Activated naive CD8-positive, alpha-beta T cell treated with anti-CD3 and anti-CD28 coated beads for 36 hours (primary cell): ENCODE measurements around the gene ID1. TPM values are rescaled to one million over a fixed set of nuclear protein-coding genes. Genes with fewer than 3 reads are reported as not detected.

Experiments
- total RNA-seq, 2 experiments: library from RNA; stranded (reverse); gene quantifications; one replicate each; pipeline ENCODE4 v1.2.3, GENCODE V29; 2021

ID1 gene
- total RNA-seq, 2 experiments from 2014 or later = 0.36 to 0.37 TPM

Other genes with a start within 250 kb of the ID1 start
- not detected for gene DEFB118, start 236.7 kb upstream of the ID1 start, total RNA-seq
- not detected for gene DEFB119, start 214.7 kb upstream of the ID1 start, total RNA-seq
- not detected for gene DEFB121, start 199.1 kb upstream of the ID1 start, total RNA-seq
- gene DEFB123, start 164.7 kb upstream of the ID1 start, total RNA-seq = not detected
- gene DEFB124, start 130.2 kb upstream of the ID1 start, total RNA-seq = not detected
- gene REM1, start 130.0 kb upstream of the ID1 start, total RNA-seq = not detected
- gene HM13, start 90.8 kb upstream of the ID1 start, total RNA-seq = 100 to 1,000 TPM; 137 to 142 TPM
- gene COX4I2, start 32.6 kb downstream of the ID1 start, total RNA-seq = not detected
- 100 to 1,000 TPM; 196 to 206 TPM for gene BCL2L1, start 117.6 kb downstream of the ID1 start, total RNA-seq
- 100 to 1,000 TPM; 111 TPM for gene TPX2, start 134.0 kb downstream of the ID1 start, total RNA-seq
- under 1 TPM; 0.21 to 0.36 TPM for gene MYLK2, start 214.1 kb downstream of the ID1 start, total RNA-seq
- not detected for gene FOXS1, start 240.3 kb downstream of the ID1 start, total RNA-seq